Measurements from ENCODE around the gene HEG1. TPM values are rescaled to one million over a fixed set of nuclear protein-coding genes. Genes with fewer than 3 reads are reported as not detected.

Gene HEG1
- total and polyA plus RNA-seq, 2 of the 8 experiments (the other 6 are each of a cell fraction or from before 2014, with no cell fraction given), result 5.3 to 9.7 TPM

GRCh38 chr3:125078951-125079674 lies 23.3 kb upstream of the HEG1 start (continued):
- TF ChIP-seq CHD7 (IDR thresholded peaks at IDR 0.05; ENCODE audit: insufficient replicate concordance, low read length), result no peak
- TF ChIP-seq EZH2 (IDR thresholded peaks at IDR 0.05; ENCODE audit: low read depth, low read length, severe bottlenecking), result no peak
- TF ChIP-seq TEAD4 (IDR thresholded peaks at IDR 0.05; ENCODE audit: low read depth, low read length), result no peak
- TF ChIP-seq CBX5 (IDR thresholded peaks at IDR 0.05; ENCODE audit: low read depth, low read length), result no peak
- no peak for TF ChIP-seq TAF7 (optimal IDR thresholded peaks at IDR 0.05; ENCODE audit: borderline replicate concordance, low read depth, low read length)
- no peak for TF ChIP-seq SIRT6 (IDR thresholded peaks at IDR 0.05; ENCODE audit: low read length)
- no peak for TF ChIP-seq NRF1 (IDR thresholded peaks at IDR 0.05; ENCODE audit: low read depth, low read length)

Measured in H1 (cell line).